H9 (cell line): ENCODE measurements around the gene VEGFD. TPM values are rescaled to one million over a fixed set of nuclear protein-coding genes. Genes with fewer than 3 reads are reported as not detected.

Experiments used
- DNase-seq: peaks from one replicate; pipeline ENCODE4 v3.0.0-alpha.2; 2017
- H2AFZ ChIP-seq: one replicate; pipeline ENCODE4 v1.6.1; 2013; ENCODE audit warnings: mild to moderate bottlenecking, low read length, control low read depth, moderate library complexity
- H2AK5ac ChIP-seq: 2 replicates; pipeline ENCODE4 v1.6.1; 2013; ENCODE audit warnings: low read length, control low read depth, mixed read lengths; ENCODE audit not compliant: insufficient read length
- H2BK120ac ChIP-seq: one replicate; pipeline ENCODE4 v1.6.1; 2013; ENCODE audit warnings: low read depth, mild to moderate bottlenecking, low read length, control low read depth, inconsistent platforms; ENCODE audit not compliant: poor library complexity, severe bottlenecking
- H2BK12ac ChIP-seq: 2 replicates; pipeline ENCODE4 v1.6.1; 2013; ENCODE audit warnings: low read length, control low read depth, mixed read lengths, low read depth; ENCODE audit not compliant: insufficient read length
- H2BK15ac ChIP-seq: 2 replicates; pipeline ENCODE4 v1.6.1; 2013; ENCODE audit warnings: low read depth, low read length, control low read depth
- H2BK20ac ChIP-seq: one replicate; pipeline ENCODE4 v1.6.1; 2013; ENCODE audit warnings: low read depth, mild to moderate bottlenecking, low read length, control low read depth, inconsistent platforms; ENCODE audit not compliant: poor library complexity, severe bottlenecking
- H2BK5ac ChIP-seq: 2 replicates; pipeline ENCODE4 v1.6.1; 2013; ENCODE audit warnings: low read length, control low read depth, mixed read lengths; ENCODE audit not compliant: insufficient read length
- H3K14ac ChIP-seq: 2 replicates; pipeline ENCODE4 v1.6.1; 2013; ENCODE audit warnings: low read length, control low read depth; ENCODE audit not compliant: insufficient read depth
- H3K18ac ChIP-seq: 2 replicates; pipeline ENCODE4 v1.6.1; 2013; ENCODE audit warnings: low read depth, mild to moderate bottlenecking, mixed read lengths, low read length, control low read depth; ENCODE audit not compliant: insufficient read length
- H3K23ac ChIP-seq: 2 replicates; pipeline ENCODE4 v1.6.1; 2013; ENCODE audit warnings: low read length, control low read depth, mixed read lengths, low read depth; ENCODE audit not compliant: insufficient read length
- H3K23me2 ChIP-seq: 2 replicates; pipeline ENCODE4 v1.6.1; 2013; ENCODE audit warnings: low read depth, mild to moderate bottlenecking, mixed read lengths, low read length, control low read depth; ENCODE audit not compliant: insufficient read length, poor library complexity, severe bottlenecking
- H3K27ac ChIP-seq: 2 replicates; pipeline ENCODE4 v1.5.1; 2013; ENCODE audit warnings: low read length, control low read depth, mixed read lengths, low read depth; ENCODE audit not compliant: insufficient read length
- H3K27me3 ChIP-seq: 2 replicates; pipeline ENCODE4 v1.6.1; 2013; ENCODE audit warnings: low read length, control low read depth, inconsistent platforms; ENCODE audit not compliant: insufficient read depth
- H3K4ac ChIP-seq: 2 replicates; pipeline ENCODE4 v1.6.1; 2013; ENCODE audit warnings: low read depth, mild to moderate bottlenecking, control low read depth, inconsistent platforms, low read length, moderate library complexity
- H3K4me1 ChIP-seq: 2 replicates; pipeline ENCODE4 v1.6.1; 2013; ENCODE audit warnings: low read length, control low read depth, inconsistent platforms; ENCODE audit not compliant: insufficient read depth
- H3K4me2 ChIP-seq: 2 replicates; pipeline ENCODE4 v1.6.1; 2013; ENCODE audit warnings: low read length, control low read depth, mixed read lengths; ENCODE audit not compliant: insufficient read length, insufficient read depth
- H3K56ac ChIP-seq: 2 replicates; pipeline ENCODE4 v1.6.1; 2013; ENCODE audit warnings: low read depth, mild to moderate bottlenecking, mixed read lengths, low read length, control low read depth; ENCODE audit not compliant: insufficient read length
- H3K79me1 ChIP-seq: 2 replicates; pipeline ENCODE4 v1.6.1; 2013; ENCODE audit warnings: low read depth, mild to moderate bottlenecking, moderate library complexity, low read length, control low read depth, inconsistent platforms; ENCODE audit not compliant: insufficient read depth, poor library complexity, severe bottlenecking
- H3K79me2 ChIP-seq: 2 replicates; pipeline ENCODE4 v1.6.1; 2013; ENCODE audit warnings: low read length, control low read depth, inconsistent platforms; ENCODE audit not compliant: insufficient read depth
- H3K9ac ChIP-seq: 2 replicates; pipeline ENCODE4 v1.6.1; 2013; ENCODE audit warnings: low read length, control low read depth, mixed read lengths; ENCODE audit not compliant: insufficient read length; ENCODE audit errors: extremely low read depth
- H3K9me3 ChIP-seq: one replicate; pipeline ENCODE4 v1.6.1; 2013; ENCODE audit warnings: low read depth, low read length, inconsistent platforms; ENCODE audit not compliant: control insufficient read depth
- H3T11ph ChIP-seq: one replicate; pipeline ENCODE4 v1.6.1; 2013; ENCODE audit warnings: mild to moderate bottlenecking, low read length, control low read depth, inconsistent platforms
- H4K20me1 ChIP-seq: one replicate; pipeline ENCODE4 v1.6.1; 2013; ENCODE audit not compliant: control insufficient read depth, insufficient read length, insufficient read depth
- H4K5ac ChIP-seq: 2 replicates; pipeline ENCODE4 v1.6.1; 2013; ENCODE audit warnings: low read depth, mild to moderate bottlenecking, mixed read lengths, low read length, control low read depth; ENCODE audit not compliant: insufficient read length
- H4K8ac ChIP-seq: replicated peaks from 2 replicates; pipeline ENCODE4 v1.6.1; 2013; ENCODE audit warnings: low read length, control low read depth, mixed read lengths, low read depth; ENCODE audit not compliant: insufficient read length
- H4K91ac ChIP-seq: 2 replicates; pipeline ENCODE4 v1.6.1; 2013; ENCODE audit warnings: low read depth, mild to moderate bottlenecking, moderate library complexity, mixed read lengths, low read length, control low read depth; ENCODE audit not compliant: insufficient read length
- H3K27ac Mint-ChIP-seq, 3 experiments: 2 replicates in 2 of 3; 3 replicates in 1 of 3; pipeline ENCODE4 v1.8.0; 2020 to 2021; ENCODE audit warnings: mixed read lengths in 3 of 3, mild to moderate bottlenecking in 1 of 3, moderate library complexity in 1 of 3
- H3K27me3 Mint-ChIP-seq: 2 replicates; pipeline ENCODE4 v1.8.0; 2021; ENCODE audit warnings: low read depth, mild to moderate bottlenecking, moderate library complexity, mixed read lengths
- H3K36me3 Mint-ChIP-seq, 3 experiments: 2 replicates in 2 of 3; 3 replicates in 1 of 3; pipeline ENCODE4 v1.8.0; 2020 to 2021; ENCODE audit warnings: low read depth in 3 of 3, mixed read lengths in 3 of 3; ENCODE audit not compliant: insufficient read depth in 1 of 3
- H3K4me1 Mint-ChIP-seq, 2 experiments: 2 replicates each; pipeline ENCODE4 v1.8.0; 2020; ENCODE audit warnings: mixed read lengths in 2 of 2
- H3K4me3 Mint-ChIP-seq, 2 experiments: 2 replicates in 1 of 2; 3 replicates in 1 of 2; pipeline ENCODE4 v1.8.0; 2020 to 2021; ENCODE audit warnings: mild to moderate bottlenecking in 2 of 2, mixed read lengths in 2 of 2, moderate library complexity in 1 of 2
- H3K9me3 Mint-ChIP-seq, 2 experiments: 2 replicates in 1 of 2; 3 replicates in 1 of 2; pipeline ENCODE4 v1.8.0; 2020; ENCODE audit warnings: mild to moderate bottlenecking in 2 of 2, mixed read lengths in 2 of 2, moderate library complexity in 1 of 2
- WGBS: extraction: QIAGEN DNeasy Blood & Tissue Kit; methylation state at CpG from one replicate; pipeline ENCODE4 v1.1.7; 2013; ENCODE audit warnings: missing lambda C conversion rate, low lambda C conversion rate, mixed read lengths; ENCODE audit not compliant: insufficient read length; ENCODE audit errors: extremely low coverage; 5-methylcytosine and 5-hydroxymethylcytosine counted together
- total RNA-seq: library from RNA; stranded (reverse); gene quantifications from 2 replicates; pipeline ENCODE4 v1.2.1, GENCODE V29; 2021
- TF ChIP-seq, protein P1 (sequence below): fragments of 200-600 bp; sonication (generic); conservative IDR thresholded peaks from 3 replicates; pipeline ENCODE4 v1.8.0; 2021; ENCODE audit warnings: antibody characterized with exemption, mild to moderate bottlenecking

Gene VEGFD
- total RNA-seq, 1 experiment from 2014 or later: 0.11 TPM

DNA sequence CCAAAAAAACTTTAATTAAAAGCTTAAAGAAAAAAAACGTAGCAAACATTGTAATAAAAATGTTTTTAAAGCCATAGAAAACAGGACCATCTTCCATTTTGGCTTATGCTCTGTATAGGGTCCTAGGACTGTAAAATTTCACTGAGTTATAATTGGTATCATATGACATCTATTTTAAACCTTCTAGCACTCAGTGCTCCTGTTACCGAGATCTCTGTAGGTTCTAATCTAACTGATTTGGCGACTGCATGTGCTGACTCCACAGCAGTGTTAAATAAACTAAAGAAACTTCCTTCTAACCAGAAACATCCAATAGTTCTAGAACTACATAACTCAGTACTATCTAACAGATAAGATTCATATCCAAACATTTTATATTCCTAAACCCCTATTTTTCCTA, 68.7 kb downstream of the VEGFD start, which contains the start of gene ASB11:
Gene ASB11, minus strand, starts transcription at position 132 of the 400 bp plus-strand sequence. Its CDS starts 35 bp downstream, at position 97.
- H3K79me2 ChIP-seq: no peaks in the 10 kb centered on the region
- H3K23ac ChIP-seq: no peak within 1 kb of the TSS
- no peaks in the 10 kb centered on the region for H4K20me1 ChIP-seq
- H3K56ac ChIP-seq: no peak within 1 kb of the TSS
- no peak for DNase-seq
- H3K27me3 ChIP-seq: no peaks in the 10 kb centered on the region
- H3K4me2 ChIP-seq: no peak within 1 kb of the TSS
- TF ChIP-seq, protein P1, sequence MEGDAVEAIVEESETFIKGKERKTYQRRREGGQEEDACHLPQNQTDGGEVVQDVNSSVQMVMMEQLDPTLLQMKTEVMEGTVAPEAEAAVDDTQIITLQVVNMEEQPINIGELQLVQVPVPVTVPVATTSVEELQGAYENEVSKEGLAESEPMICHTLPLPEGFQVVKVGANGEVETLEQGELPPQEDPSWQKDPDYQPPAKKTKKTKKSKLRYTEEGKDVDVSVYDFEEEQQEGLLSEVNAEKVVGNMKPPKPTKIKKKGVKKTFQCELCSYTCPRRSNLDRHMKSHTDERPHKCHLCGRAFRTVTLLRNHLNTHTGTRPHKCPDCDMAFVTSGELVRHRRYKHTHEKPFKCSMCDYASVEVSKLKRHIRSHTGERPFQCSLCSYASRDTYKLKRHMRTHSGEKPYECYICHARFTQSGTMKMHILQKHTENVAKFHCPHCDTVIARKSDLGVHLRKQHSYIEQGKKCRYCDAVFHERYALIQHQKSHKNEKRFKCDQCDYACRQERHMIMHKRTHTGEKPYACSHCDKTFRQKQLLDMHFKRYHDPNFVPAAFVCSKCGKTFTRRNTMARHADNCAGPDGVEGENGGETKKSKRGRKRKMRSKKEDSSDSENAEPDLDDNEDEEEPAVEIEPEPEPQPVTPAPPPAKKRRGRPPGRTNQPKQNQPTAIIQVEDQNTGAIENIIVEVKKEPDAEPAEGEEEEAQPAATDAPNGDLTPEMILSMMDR: no peak
- H3K27ac Mint-ChIP-seq: no peak within 1 kb of the TSS
- H4K5ac ChIP-seq: no peak within 1 kb of the TSS
- no peak within 1 kb of the TSS for H2BK12ac ChIP-seq
- no peak within 1 kb of the TSS for H3K9ac ChIP-seq
- H3K4me3 Mint-ChIP-seq: no peak within 1 kb of the TSS
- no peak within 1 kb of the TSS for H4K91ac ChIP-seq
- no peak within 1 kb of the TSS for H3K14ac ChIP-seq
- no peaks in the 10 kb centered on the region for H3K23me2 ChIP-seq
- H3K9me3 Mint-ChIP-seq: peaks cover 3 to 18% of the 10 kb centered on the region in 2 experiments; a peak in 1 of 5 replicates
- no peak within 1 kb of the TSS for H2AFZ ChIP-seq
- H3K4me1 Mint-ChIP-seq: no peaks in the 10 kb centered on the region
- H3K9me3 ChIP-seq: no peaks in the 10 kb centered on the region
- H2BK15ac ChIP-seq: no peak within 1 kb of the TSS
- no peak within 1 kb of the TSS for H3K18ac ChIP-seq
- no peak within 1 kb of the TSS for H2BK5ac ChIP-seq
- H3T11ph ChIP-seq: no peak within 1 kb of the TSS
- no peak within 1 kb of the TSS for H2BK120ac ChIP-seq
- H3K4me1 ChIP-seq: no peaks in the 10 kb centered on the region
- no peak within 1 kb of the TSS for H3K27ac ChIP-seq
- no peaks in the 10 kb centered on the region for H3K79me1 ChIP-seq
- H4K8ac ChIP-seq: no peak within 1 kb of the TSS
- peaks cover 0 to 5% (median 4%) of the 10 kb centered on the region in 3 experiments; a peak in 4 of 7 replicates for H3K36me3 Mint-ChIP-seq
- H2BK20ac ChIP-seq: no peak within 1 kb of the TSS
- no peaks in the 10 kb centered on the region; the same call in 1 of the 2 replicates for H3K27me3 Mint-ChIP-seq
- H2AK5ac ChIP-seq: no peak within 1 kb of the TSS
- H3K4ac ChIP-seq: no peak within 1 kb of the TSS
- WGBS: no CpG with 5 or more reads among the region's 3 CpGs
